H1 (cell line): Measurements from ENCODE around the gene CC2D1A. TPM values are rescaled to one million over a fixed set of nuclear protein-coding genes. Genes with fewer than 3 reads are reported as not detected.

Experiments
- CTCF ChIA-PET: fragments of 300-600 bp; sonication (Branson Sonifier 250); formaldehyde crosslinking; loops from one replicate; lab custom pipeline; 2021; ENCODE audit not compliant: partially characterized antibody; lab: Charles Lee
- POLR2A ChIA-PET: fragments of 300-600 bp; sonication (Branson Sonifier 250); formaldehyde crosslinking; loops from one replicate; lab custom pipeline; 2021; ENCODE audit warnings: inconsistent platforms; ENCODE audit not compliant: partially characterized antibody; lab: Charles Lee
- DNase-seq, 2 experiments: peaks; one replicate each; pipeline versions ENCODE4 v3.0.0 to v3.0.0-alpha.2; 2010 to 2022; ENCODE audit warnings: low spot score in 2 of 2, low read depth in 1 of 2, mixed read lengths in 1 of 2
- FAIRE-seq: peaks from 2 replicates; lab custom pipeline; 2011; peaks lifted over from hg19 to GRCh38; lab: Jason Lieb, UNC
- H2AFZ ChIP-seq: 2 replicates; pipeline ENCODE4 v1.8.1; 2012; ENCODE audit warnings: low read length, inconsistent platforms
- H2AK5ac ChIP-seq: 2 replicates; pipeline ENCODE4 v1.6.1; 2013; ENCODE audit warnings: low read depth, low read length
- H2BK120ac ChIP-seq: replicated peaks from 2 replicates; pipeline ENCODE3; 2013; ENCODE audit warnings: low read depth, low read length, inconsistent platforms
- H2BK12ac ChIP-seq: 2 replicates; pipeline ENCODE4 v1.6.1; 2013; ENCODE audit warnings: low read depth, low read length
- H2BK15ac ChIP-seq: 2 replicates; pipeline ENCODE4 v1.6.1; 2013; ENCODE audit warnings: low read length
- H2BK20ac ChIP-seq: 2 replicates; pipeline ENCODE4 v1.6.1; 2013; ENCODE audit warnings: low read length
- H2BK5ac ChIP-seq: 2 replicates; pipeline ENCODE4 v1.6.1; 2013; ENCODE audit warnings: low read depth, low read length
- H3K14ac ChIP-seq: 2 replicates; pipeline ENCODE4 v1.6.1; 2013; ENCODE audit warnings: inconsistent platforms; ENCODE audit not compliant: insufficient read length
- H3K18ac ChIP-seq: 2 replicates; pipeline ENCODE4 v1.6.1; 2013; ENCODE audit warnings: low read length; ENCODE audit errors: extremely low read depth
- H3K23ac ChIP-seq: 2 replicates; pipeline ENCODE4 v1.6.1; 2013; ENCODE audit warnings: inconsistent platforms; ENCODE audit not compliant: insufficient read length
- H3K23me2 ChIP-seq: 2 replicates; pipeline ENCODE4 v1.6.1; 2013; ENCODE audit warnings: low read depth, low read length
- H3K27ac ChIP-seq: 2 replicates; pipeline ENCODE4 v1.6.1; 2011; ENCODE audit warnings: low read depth, low read length, inconsistent platforms
- H3K27me3 ChIP-seq, 4 experiments: replicated peaks in 1 of 4; 1 replicate in 1 of 4; 2 replicates in 3 of 4; pipeline versions ENCODE4 v1.6.1 to v1.8.1; 2011 to 2013; ENCODE audit warnings: low read length in 3 of 4, mild to moderate bottlenecking in 3 of 4, inconsistent platforms in 2 of 4, mixed read lengths in 2 of 4, moderate library complexity in 1 of 4; ENCODE audit not compliant: control insufficient read depth in 3 of 4, insufficient read depth in 3 of 4; ENCODE audit errors: extremely low read depth in 1 of 4
- H3K36me3 ChIP-seq, 4 experiments: 2 replicates each; pipeline versions ENCODE4 v1.6.1 to v1.8.1; 2011 to 2013; ENCODE audit warnings: mild to moderate bottlenecking in 4 of 4, low read length in 3 of 4, moderate library complexity in 2 of 4, control low read depth in 1 of 4, inconsistent platforms in 1 of 4; ENCODE audit not compliant: insufficient read depth in 4 of 4, control insufficient read depth in 2 of 4
- H3K4ac ChIP-seq: replicated peaks from 2 replicates; pipeline ENCODE3; 2013; ENCODE audit warnings: low read length, low read depth, mixed read lengths, inconsistent platforms; ENCODE audit not compliant: insufficient read length
- H3K4me1 ChIP-seq, 4 experiments: replicated peaks in 1 of 4; 1 replicate in 1 of 4; 2 replicates in 3 of 4; pipeline versions ENCODE4 v1.6.1 to v1.8.1; 2011 to 2013; ENCODE audit warnings: low read length in 3 of 4, inconsistent platforms in 2 of 4, mixed read lengths in 1 of 4; ENCODE audit not compliant: insufficient read depth in 4 of 4, control insufficient read depth in 3 of 4
- H3K4me2 ChIP-seq, 2 experiments: 2 replicates each; pipeline versions ENCODE4 v1.6.1 to v1.8.1; 2011 to 2013; ENCODE audit warnings: low read depth in 2 of 2, low read length in 2 of 2, control low read depth in 1 of 2, inconsistent platforms in 1 of 2, mild to moderate bottlenecking in 1 of 2; ENCODE audit not compliant: insufficient read depth in 1 of 2
- H3K4me3 ChIP-seq, 4 experiments: fragments of 200-600, 300-600 bp in 1 of 4; sonication (generic), shearing (Covaris generic), sonication (Bioruptor Twin) in 1 of 4; 2 replicates each; pipeline versions ENCODE4 v1.5.1 to v1.8.1; 2011 to 2016; ENCODE audit warnings: low read length in 4 of 4, low read depth in 3 of 4, control low read depth in 2 of 4, inconsistent platforms in 2 of 4, mild to moderate bottlenecking in 2 of 4, mixed read lengths in 1 of 4, moderate library complexity in 1 of 4; ENCODE audit not compliant: insufficient read depth in 2 of 4; ENCODE audit errors: extremely low read depth in 1 of 4
- H3K56ac ChIP-seq: replicated peaks from 2 replicates; pipeline ENCODE3; 2013; ENCODE audit warnings: low read depth, mild to moderate bottlenecking, mixed read lengths, low read length, inconsistent platforms; ENCODE audit not compliant: insufficient read length
- H3K79me1 ChIP-seq: 2 replicates; pipeline ENCODE4 v1.6.1; 2013; ENCODE audit warnings: low read depth, low read length, control low read depth
- H3K79me2 ChIP-seq, 2 experiments: 2 replicates each; pipeline versions ENCODE4 v1.6.1 to v1.8.1; 2012 to 2013; ENCODE audit warnings: low read length in 2 of 2, mild to moderate bottlenecking in 2 of 2, inconsistent platforms in 1 of 2; ENCODE audit not compliant: insufficient read depth in 2 of 2, control insufficient read depth in 1 of 2
- H3K9ac ChIP-seq, 4 experiments: replicated peaks in 1 of 4; 1 replicate in 1 of 4; 2 replicates in 3 of 4; pipeline versions ENCODE4 v1.6.1 to v1.8.1; 2011 to 2013; ENCODE audit warnings: low read depth in 3 of 4, low read length in 3 of 4, control low read depth in 2 of 4, mild to moderate bottlenecking in 2 of 4, moderate library complexity in 2 of 4, inconsistent platforms in 1 of 4; ENCODE audit errors: extremely low read depth in 1 of 4
- H3K9me3 ChIP-seq, 2 experiments: 2 replicates each; pipeline versions ENCODE4 v1.6.1 to v1.8.1; 2012 to 2013; ENCODE audit warnings: mild to moderate bottlenecking in 2 of 2, moderate library complexity in 2 of 2, control low read depth in 1 of 2, inconsistent platforms in 1 of 2, low read depth in 1 of 2, low read length in 1 of 2, mixed read lengths in 1 of 2; ENCODE audit not compliant: insufficient read depth in 2 of 2
- H4K20me1 ChIP-seq, 2 experiments: replicated peaks in 1 of 2; 2 replicates each; pipeline versions ENCODE3 to v1.8.1; 2011 to 2013; ENCODE audit warnings: inconsistent platforms in 2 of 2, low read length in 2 of 2, mild to moderate bottlenecking in 1 of 2; ENCODE audit not compliant: insufficient read depth in 2 of 2, control insufficient read depth in 1 of 2
- H4K5ac ChIP-seq: 2 replicates; pipeline ENCODE4 v1.6.1; 2013; ENCODE audit warnings: low read length, low read depth, mixed read lengths, inconsistent platforms; ENCODE audit not compliant: insufficient read length
- H4K8ac ChIP-seq: 2 replicates; pipeline ENCODE4 v1.8.0; 2013; ENCODE audit warnings: mild to moderate bottlenecking, moderate library complexity, low read length, inconsistent platforms; ENCODE audit not compliant: insufficient read depth; ENCODE audit errors: extremely low read depth
- H4K91ac ChIP-seq: replicated peaks from 2 replicates; pipeline ENCODE3; 2013; ENCODE audit warnings: low read length, mixed read lengths, inconsistent platforms; ENCODE audit not compliant: insufficient read length
- ATF3 ChIP-seq: IDR thresholded peaks from 2 replicates; pipeline ENCODE4 v1.6.1; 2011; ENCODE audit warnings: low read depth, mild to moderate bottlenecking, low read length; ENCODE audit not compliant: insufficient read depth
- KDM4A ChIP-seq: IDR thresholded peaks from one replicate; pipeline ENCODE4 v1.7.1; 2012; ENCODE audit warnings: low read depth, mild to moderate bottlenecking, moderate library complexity, low read length, inconsistent platforms; ENCODE audit not compliant: severe bottlenecking
- PHF8 ChIP-seq: fragments of 200-600 bp; sonication (generic); conservative IDR thresholded peaks from 2 replicates; pipeline ENCODE4 v1.7.1; 2012; ENCODE audit warnings: low read depth, mild to moderate bottlenecking, inconsistent platforms, low read length, moderate library complexity
- TEAD4 ChIP-seq: IDR thresholded peaks from 2 replicates; pipeline ENCODE4 v1.6.1; 2012; ENCODE audit warnings: low read depth, low read length, inconsistent platforms, mixed read lengths
- YY1 ChIP-seq: IDR thresholded peaks from 2 replicates; pipeline ENCODE4 v1.6.1; 2011; ENCODE audit warnings: low read depth, mild to moderate bottlenecking, low read length
- WGBS, 2 experiments: shearing (Covaris generic) in 1 of 2; methylation state at CpG; one replicate each; pipeline versions ENCODE4 v1.1.6 to v1.1.7; 2013 to 2015; ENCODE audit warnings: low lambda C conversion rate in 2 of 2, mixed read lengths in 2 of 2, inconsistent platforms in 1 of 2, low coverage in 1 of 2, missing lambda C conversion rate in 1 of 2; ENCODE audit not compliant: insufficient replicate concordance in 2 of 2, insufficient coverage in 1 of 2, insufficient read length in 1 of 2; ENCODE audit errors: extremely low coverage in 1 of 2, missing lambda C conversion rate in 1 of 2; 5-methylcytosine and 5-hydroxymethylcytosine counted together
- polyA plus RNA-seq, 7 experiments: library from polyadenylated mRNA; depleted of rRNA in 3 of 7; stranded (reverse) in 5 of 7; unstranded in 2 of 7; fragments of >200 nt in 5 of 7; fragments of 200-250 nt in 2 of 7; gene quantifications; 1 replicate in 5 of 7; 2 replicates in 1 of 7; 4 replicates in 1 of 7; pipeline versions ENCODE4 v1.2.1 to v1.2.3, GENCODE V29; 2011 to 2013; ENCODE audit warnings: missing spikeins in 2 of 7, mixed read lengths in 2 of 7
- total RNA-seq: library from RNA; stranded (reverse); fragmentation: NEBNext Ultra II Directional; extraction: Animal tissue kit (Norgen Biotek cat#: 25700); gene quantifications from 2 replicates; pipeline ENCODE4 v1.2.1, GENCODE V29; 2021
- TF ChIP-seq, protein P1 (sequence below): IDR thresholded peaks from 2 replicates; pipeline ENCODE4 v1.6.1; 2012; ENCODE audit warnings: inconsistent platforms

The CC2D1A gene
- total and polyA plus RNA-seq, 2 of the 8 experiments (the other 6 are each of a cell fraction or from before 2014, with no cell fraction given) = 12.5 to 33.0 TPM

- no peak overlapping the region for H3K18ac ChIP-seq
- H2BK15ac ChIP-seq = no peak overlapping the region
- TF ChIP-seq, protein P1, sequence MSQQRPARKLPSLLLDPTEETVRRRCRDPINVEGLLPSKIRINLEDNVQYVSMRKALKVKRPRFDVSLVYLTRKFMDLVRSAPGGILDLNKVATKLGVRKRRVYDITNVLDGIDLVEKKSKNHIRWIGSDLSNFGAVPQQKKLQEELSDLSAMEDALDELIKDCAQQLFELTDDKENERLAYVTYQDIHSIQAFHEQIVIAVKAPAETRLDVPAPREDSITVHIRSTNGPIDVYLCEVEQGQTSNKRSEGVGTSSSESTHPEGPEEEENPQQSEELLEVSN = no peak
- TF ChIP-seq YY1 (no peak), TEAD4 (no peak), PHF8 (no peak), KDM4A (no peak), ATF3 (no peak)
- H2BK20ac ChIP-seq = no peak overlapping the region
- no peak overlapping the region for H3K4me2 ChIP-seq
- H3K27me3 ChIP-seq = no peaks in the 10 kb centered on the region
- H3K23me2 ChIP-seq = no peaks in the 10 kb centered on the region
- H3K56ac ChIP-seq = no peak overlapping the region
- H3K79me2 ChIP-seq = no peaks in the 10 kb centered on the region
- H3K4me1 ChIP-seq = no peaks in the 10 kb centered on the region
- no peak overlapping the region for H3K4me3 ChIP-seq
- H3K9ac ChIP-seq = no peak overlapping the region
- no peak overlapping the region for H3K4ac ChIP-seq
- H2AFZ ChIP-seq = no peak overlapping the region
- no peak overlapping the region for H2BK12ac ChIP-seq
- FAIRE-seq (no peak), DNase-seq (no peak)
- no peak overlapping the region for H2BK120ac ChIP-seq
- no peak overlapping the region for H3K27ac ChIP-seq
- ChIA-PET POLR2A (interaction anchor here (0.8 to 1.0 kb wide), 2 partner anchors 16 to 69 kb away, joined by 3 read pairs; no protein-coding TSS in a partner anchor), CTCF (interaction anchor here (0.8 to 3.1 kb wide), 8 partner anchors 8 to 183 kb away, joined by 3 to 12 read pairs (median 5); no protein-coding TSS in a partner anchor)
- H3K36me3 ChIP-seq = no peaks in the 10 kb centered on the region
- H3K14ac ChIP-seq = no peak overlapping the region
- no peaks in the 10 kb centered on the region for H3K9me3 ChIP-seq
- H2BK5ac ChIP-seq = no peak overlapping the region
- H4K5ac ChIP-seq = no peak overlapping the region
- H3K23ac ChIP-seq = no peak overlapping the region
- no peaks in the 10 kb centered on the region for H4K20me1 ChIP-seq
- H2AK5ac ChIP-seq = no peak overlapping the region
- H3K79me1 ChIP-seq = no peaks in the 10 kb centered on the region
- 89% methylated on average over 9 of the region's 9 CpGs; no CpG with 5 or more reads in 1 of the 2 experiments for whole genome bisulfite sequencing, 2 experiments
- no peak overlapping the region for H4K8ac ChIP-seq
- no peak overlapping the region for H4K91ac ChIP-seq
Measured at GRCh38 chr19:13892870-13893269, 13.1 kb upstream of the CC2D1A start.
